Measurements from ENCODE around the gene VGLL1.

VGLL1 gene

DNA sequence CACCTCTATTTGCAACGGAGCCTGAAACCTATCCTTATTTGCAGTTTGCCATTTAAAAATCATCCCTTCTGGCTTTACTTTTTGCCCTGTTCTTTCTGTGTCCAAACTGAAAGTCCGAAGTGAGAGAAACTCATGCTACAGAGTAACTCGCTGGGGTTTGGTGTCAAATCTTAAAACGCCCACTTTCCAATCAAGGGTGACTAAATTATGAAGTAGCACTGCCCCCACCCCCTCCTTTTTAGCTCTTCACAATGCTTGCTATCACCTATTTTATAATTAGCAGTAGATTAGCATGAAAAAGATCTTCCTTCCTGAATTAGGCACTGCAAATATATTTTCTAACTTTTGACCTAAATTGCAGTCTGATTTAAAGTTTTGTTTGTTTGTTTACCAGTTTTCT, 52.5 kb downstream of the VGLL1 start:
- no peak for TF ChIP-seq CTCF (IDR thresholded peaks at IDR 0.05; ENCODE audit: insufficient read depth, low read length, poor library complexity, severe bottlenecking)
- no peak overlapping the region for H3K4me3 ChIP-seq (replicated peaks; ENCODE audit: low read depth, low read length)
- H3K27me3 ChIP-seq (replicated peaks; ENCODE audit: control insufficient read depth, insufficient read depth, low read length), result no peaks in the 10 kb centered on the region
- DNase-seq (ENCODE audit: extremely low read depth, insufficient read length), result no peak
- no peaks in the 10 kb centered on the region for H3K36me3 ChIP-seq (ENCODE audit: control insufficient read depth, insufficient read depth, low read length)

GRCh38 chrX:136585262-136585661, 53.2 kb downstream of the VGLL1 start:
- H3K36me3 ChIP-seq (ENCODE audit: control insufficient read depth, insufficient read depth, low read length), result no peaks in the 10 kb centered on the region
- no peak for TF ChIP-seq CTCF (IDR thresholded peaks at IDR 0.05; ENCODE audit: insufficient read depth, low read length, poor library complexity, severe bottlenecking)
- no peak for DNase-seq (ENCODE audit: extremely low read depth, insufficient read length)
- no peaks in the 10 kb centered on the region for H3K27me3 ChIP-seq (replicated peaks; ENCODE audit: control insufficient read depth, insufficient read depth, low read length)
- no peak overlapping the region for H3K4me3 ChIP-seq (replicated peaks; ENCODE audit: low read depth, low read length)

DNA sequence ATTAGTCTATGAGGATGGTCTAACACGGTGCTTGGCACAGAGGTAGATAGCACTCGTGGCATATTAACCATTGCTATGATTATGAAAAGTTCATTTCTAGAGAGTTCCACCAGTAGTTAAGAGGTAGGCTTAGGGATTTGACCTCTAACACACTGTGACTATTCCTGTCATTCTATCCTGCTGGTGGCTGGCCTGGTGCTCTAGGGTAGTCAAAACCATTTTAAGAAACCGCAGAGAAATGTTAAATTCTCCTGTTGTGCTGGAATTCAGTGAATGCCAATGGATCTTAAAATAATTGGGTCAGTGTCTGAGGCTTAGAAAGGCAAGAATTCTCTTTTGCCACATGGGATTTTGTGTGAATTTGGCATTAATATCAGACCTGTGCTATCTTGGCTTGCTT, 53.9 kb downstream of the VGLL1 start:
- no peak for TF ChIP-seq CTCF (IDR thresholded peaks at IDR 0.05; ENCODE audit: insufficient read depth, low read length, poor library complexity, severe bottlenecking)
- no peaks in the 10 kb centered on the region for H3K36me3 ChIP-seq (ENCODE audit: control insufficient read depth, insufficient read depth, low read length)
- no peaks in the 10 kb centered on the region for H3K27me3 ChIP-seq (replicated peaks; ENCODE audit: control insufficient read depth, insufficient read depth, low read length)
- DNase-seq (ENCODE audit: extremely low read depth, insufficient read length), result no peak
- H3K4me3 ChIP-seq (replicated peaks; ENCODE audit: low read depth, low read length), result no peak overlapping the region

GRCh38 chrX:136586386-136586785, 54.4 kb downstream of the VGLL1 start:
- no peaks in the 10 kb centered on the region for H3K27me3 ChIP-seq (replicated peaks; ENCODE audit: control insufficient read depth, insufficient read depth, low read length)
- H3K36me3 ChIP-seq (ENCODE audit: control insufficient read depth, insufficient read depth, low read length), result no peaks in the 10 kb centered on the region
- no peak for DNase-seq (ENCODE audit: extremely low read depth, insufficient read length)
- no peak overlapping the region for H3K4me3 ChIP-seq (replicated peaks; ENCODE audit: low read depth, low read length)
- no peak for TF ChIP-seq CTCF (IDR thresholded peaks at IDR 0.05; ENCODE audit: insufficient read depth, low read length, poor library complexity, severe bottlenecking)

DNA sequence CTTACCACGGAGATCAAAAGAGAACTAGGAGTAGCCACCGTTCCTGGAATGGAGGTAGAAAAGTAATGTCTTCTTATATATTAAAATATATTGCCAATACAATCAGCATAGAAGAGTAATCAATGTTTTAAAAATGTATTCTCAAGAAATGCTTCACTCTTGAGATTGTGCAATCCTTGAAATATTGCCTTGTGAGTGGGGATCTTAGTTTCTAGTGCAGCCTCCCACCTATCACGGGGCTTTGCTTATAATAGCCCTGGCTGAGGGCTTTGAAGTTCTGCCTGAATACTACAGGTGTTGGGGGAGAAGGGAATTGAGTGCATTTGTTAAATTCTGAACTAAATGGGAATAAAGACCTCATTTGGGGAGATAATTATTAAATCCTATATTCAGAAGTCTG, 55.5 kb downstream of the VGLL1 start:
- no peak for DNase-seq (ENCODE audit: extremely low read depth, insufficient read length)
- Histone ChIP-seq H3K27me3 (replicated peaks; ENCODE audit: control insufficient read depth, insufficient read depth, low read length) (no peaks in the 10 kb centered on the region), H3K36me3 (ENCODE audit: control insufficient read depth, insufficient read depth, low read length) (no peaks in the 10 kb centered on the region), H3K4me3 (replicated peaks; ENCODE audit: low read depth, low read length) (no peak overlapping the region)
- no peak for TF ChIP-seq CTCF (IDR thresholded peaks at IDR 0.05; ENCODE audit: insufficient read depth, low read length, poor library complexity, severe bottlenecking)

GRCh38 chrX:136588036-136588435, 56.0 kb downstream of the VGLL1 start:
- Histone ChIP-seq H3K4me3 (replicated peaks; ENCODE audit: low read depth, low read length) (no peak overlapping the region), H3K27me3 (replicated peaks; ENCODE audit: control insufficient read depth, insufficient read depth, low read length) (no peaks in the 10 kb centered on the region)

More at GRCh38 chrX:136588036-136588435, 56.0 kb downstream of the VGLL1 start:
- TF ChIP-seq CTCF (IDR thresholded peaks at IDR 0.05; ENCODE audit: insufficient read depth, low read length, poor library complexity, severe bottlenecking), result no peak
- DNase-seq (ENCODE audit: extremely low read depth, insufficient read length), result peak; percentile 22
- H3K36me3 ChIP-seq (ENCODE audit: control insufficient read depth, insufficient read depth, low read length), result no peaks in the 10 kb centered on the region

Measured in GM06990 (cell line).